GM12864 (cell line): Measurements from ENCODE around the gene CAMK2G.

Source experiments
- DNase-seq: peaks from one replicate; pipeline ENCODE4 v3.0.0-alpha.2; 2011; ENCODE audit warnings: low read depth
- H3K4me3 ChIP-seq: 2 replicates; pipeline ENCODE4 v1.5.1; 2011; ENCODE audit warnings: mild to moderate bottlenecking, low read depth, low read length, control low read depth
- TF ChIP-seq, protein P1 (sequence below): IDR thresholded peaks from 2 replicates; pipeline ENCODE4 v1.5.1; 2011; ENCODE audit warnings: low read depth, mild to moderate bottlenecking, moderate library complexity, low read length, control low read depth, inconsistent platforms; ENCODE audit errors: missing control alignments

Gene CAMK2G

DNA sequence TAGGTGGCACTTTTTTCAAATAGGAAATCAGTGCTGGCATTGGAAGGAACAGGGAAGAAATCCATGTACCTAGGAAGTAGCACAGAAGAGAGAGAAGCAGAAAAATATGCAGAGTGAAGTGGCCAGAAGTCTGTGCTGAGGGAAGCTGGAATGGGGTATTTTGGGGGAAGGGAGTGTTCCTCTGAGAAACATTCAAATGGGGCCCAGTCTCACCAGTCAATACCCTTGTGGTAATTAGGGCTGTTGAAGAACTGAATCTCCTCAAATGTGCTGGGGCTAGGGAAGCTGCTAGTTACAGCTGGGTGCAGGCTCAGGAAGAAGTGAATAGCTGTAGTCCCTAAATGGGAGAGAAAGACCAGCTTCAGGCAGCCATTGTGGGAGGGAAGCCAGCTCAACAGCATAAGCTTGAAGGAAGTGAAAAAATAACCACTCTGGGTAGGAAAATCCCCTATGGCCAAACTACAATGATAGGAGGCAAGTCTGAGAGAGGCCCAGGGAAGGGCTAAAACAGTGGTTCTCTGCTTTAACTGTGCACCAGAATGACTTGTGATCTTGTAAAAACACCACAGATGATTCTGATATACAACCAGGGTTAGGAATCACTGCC is 70.6 kb downstream of the CAMK2G start:
- H3K4me3 ChIP-seq: no peak overlapping the region
- TF ChIP-seq, protein P1, sequence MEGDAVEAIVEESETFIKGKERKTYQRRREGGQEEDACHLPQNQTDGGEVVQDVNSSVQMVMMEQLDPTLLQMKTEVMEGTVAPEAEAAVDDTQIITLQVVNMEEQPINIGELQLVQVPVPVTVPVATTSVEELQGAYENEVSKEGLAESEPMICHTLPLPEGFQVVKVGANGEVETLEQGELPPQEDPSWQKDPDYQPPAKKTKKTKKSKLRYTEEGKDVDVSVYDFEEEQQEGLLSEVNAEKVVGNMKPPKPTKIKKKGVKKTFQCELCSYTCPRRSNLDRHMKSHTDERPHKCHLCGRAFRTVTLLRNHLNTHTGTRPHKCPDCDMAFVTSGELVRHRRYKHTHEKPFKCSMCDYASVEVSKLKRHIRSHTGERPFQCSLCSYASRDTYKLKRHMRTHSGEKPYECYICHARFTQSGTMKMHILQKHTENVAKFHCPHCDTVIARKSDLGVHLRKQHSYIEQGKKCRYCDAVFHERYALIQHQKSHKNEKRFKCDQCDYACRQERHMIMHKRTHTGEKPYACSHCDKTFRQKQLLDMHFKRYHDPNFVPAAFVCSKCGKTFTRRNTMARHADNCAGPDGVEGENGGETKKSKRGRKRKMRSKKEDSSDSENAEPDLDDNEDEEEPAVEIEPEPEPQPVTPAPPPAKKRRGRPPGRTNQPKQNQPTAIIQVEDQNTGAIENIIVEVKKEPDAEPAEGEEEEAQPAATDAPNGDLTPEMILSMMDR: no peak
- peak; percentile 55 for DNase-seq

DNA sequence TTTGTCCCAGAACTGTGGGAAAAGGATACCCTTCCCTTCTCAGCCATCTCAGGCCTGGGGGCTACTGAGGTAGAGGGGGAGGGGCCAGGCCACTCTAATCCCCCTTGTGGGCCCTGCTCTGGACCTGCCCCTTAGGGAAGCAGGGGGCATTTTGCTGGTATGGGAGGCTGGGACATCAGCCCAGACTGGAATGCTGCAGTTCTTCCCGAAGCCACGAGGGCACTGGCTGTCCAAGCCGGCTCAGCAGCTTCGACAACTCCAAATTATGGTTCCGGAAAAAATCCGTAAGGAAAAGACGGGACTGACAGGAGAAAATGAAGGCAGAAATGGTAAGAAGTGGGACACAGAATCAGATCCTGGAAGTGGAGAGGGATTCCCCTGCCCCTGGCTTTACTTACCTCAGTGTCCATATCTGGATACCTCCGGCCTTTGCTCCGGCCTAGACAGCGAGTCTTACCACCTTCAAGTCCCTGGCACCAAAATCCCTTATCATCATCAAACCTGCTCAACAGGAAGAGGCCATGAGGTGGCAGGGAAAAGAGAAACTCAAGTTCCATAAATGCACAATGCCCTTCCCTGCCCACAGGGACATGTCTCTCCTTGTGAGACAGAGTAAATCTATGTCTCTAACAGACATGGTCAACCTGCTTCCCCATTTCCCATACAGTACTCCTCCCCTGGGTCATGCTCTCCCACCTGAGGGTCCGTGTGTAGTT is 71.9 kb downstream of the CAMK2G start:
- DNase-seq: no peak
- H3K4me3 ChIP-seq: no peak overlapping the region
- TF ChIP-seq, protein P1: no peak

DNA sequence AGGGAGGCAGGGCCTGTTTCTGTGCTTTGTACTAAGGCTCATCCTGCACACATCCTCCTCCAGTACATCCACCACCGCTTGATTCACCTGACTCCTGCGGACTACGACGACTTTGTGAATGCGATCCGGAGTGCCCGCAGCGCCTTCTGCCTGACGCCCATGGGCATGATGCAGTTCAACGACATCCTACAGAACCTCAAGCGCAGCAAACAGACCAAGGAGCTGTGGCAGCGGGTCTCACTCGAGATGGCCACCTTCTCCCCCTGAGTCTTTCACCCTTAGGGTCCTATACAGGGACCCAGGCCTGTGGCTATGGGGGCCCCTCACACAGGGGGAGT is 73.1 kb downstream of the CAMK2G start:
- TF ChIP-seq, protein P1: no peak
- DNase-seq: no peak
- H3K4me3 ChIP-seq: no peak overlapping the region

DNA sequence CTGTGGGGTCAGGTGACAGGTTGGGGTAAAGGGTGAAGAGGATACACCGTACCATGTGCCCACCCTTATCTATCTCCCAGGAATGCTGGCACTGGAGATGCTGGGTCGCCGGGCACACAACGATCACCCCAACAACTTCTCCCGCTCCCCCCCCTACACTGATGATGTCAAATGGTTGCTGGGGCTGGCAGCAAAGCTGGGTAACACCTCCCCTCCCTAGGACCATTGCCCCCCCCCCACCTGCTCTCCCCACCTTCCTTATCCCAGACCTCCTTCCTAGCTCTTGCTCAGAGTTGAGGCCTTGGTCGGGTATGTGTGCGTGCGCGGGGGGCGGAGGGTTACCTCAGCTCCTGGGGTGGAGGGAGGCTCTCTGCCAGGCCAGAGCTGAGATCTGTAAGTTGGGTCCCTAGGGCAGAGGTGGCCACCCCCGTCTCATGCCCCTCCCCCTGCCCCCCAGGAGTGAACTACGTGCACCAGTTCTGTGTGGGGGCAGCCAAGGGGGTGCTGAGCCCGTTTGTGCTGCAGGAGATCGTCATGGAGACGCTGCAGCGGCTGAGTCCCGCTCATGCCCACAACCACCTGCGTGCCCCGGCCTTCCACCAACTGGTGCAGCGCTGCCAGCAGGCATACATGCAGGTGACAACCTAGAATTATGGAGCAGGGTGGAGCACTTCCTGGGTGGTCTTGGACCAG is 73.6 kb downstream of the CAMK2G start:
- no peak for DNase-seq
- H3K4me3 ChIP-seq: no peak overlapping the region
- TF ChIP-seq, protein P1: no peak

DNA sequence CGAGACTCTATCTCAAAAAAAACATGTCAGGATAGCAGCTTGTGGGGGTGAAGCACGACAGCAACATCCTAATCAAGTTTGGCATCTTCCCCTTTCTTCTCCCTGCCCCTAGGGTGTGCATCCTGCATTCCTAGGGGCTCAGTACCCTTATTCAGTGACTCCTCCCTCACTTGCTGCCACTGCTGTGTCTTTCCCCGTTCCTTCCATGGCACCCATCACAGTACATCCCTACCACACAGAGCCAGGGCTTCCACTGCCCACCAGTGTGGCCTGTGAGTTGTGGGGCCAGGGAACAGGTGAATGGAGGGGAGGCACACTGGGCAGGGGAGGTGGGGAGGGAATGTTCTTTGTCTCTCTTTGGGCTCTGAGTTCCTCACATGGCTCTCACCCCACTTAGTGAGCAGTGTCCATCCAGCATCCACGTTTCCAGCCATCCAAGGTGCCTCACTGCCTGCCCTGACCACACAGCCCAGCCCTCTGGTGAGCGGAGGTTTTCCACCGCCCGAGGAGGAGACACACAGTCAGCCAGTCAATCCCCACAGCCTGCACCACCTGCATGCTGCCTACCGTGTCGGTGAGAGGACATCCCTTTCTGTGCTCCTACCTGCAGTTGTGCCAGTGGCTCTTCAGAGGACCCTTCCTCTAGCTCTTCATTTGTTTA is 74.3 kb downstream of the CAMK2G start:
- TF ChIP-seq, protein P1: no peak
- no peak overlapping the region for H3K4me3 ChIP-seq
- DNase-seq: no peak

DNA sequence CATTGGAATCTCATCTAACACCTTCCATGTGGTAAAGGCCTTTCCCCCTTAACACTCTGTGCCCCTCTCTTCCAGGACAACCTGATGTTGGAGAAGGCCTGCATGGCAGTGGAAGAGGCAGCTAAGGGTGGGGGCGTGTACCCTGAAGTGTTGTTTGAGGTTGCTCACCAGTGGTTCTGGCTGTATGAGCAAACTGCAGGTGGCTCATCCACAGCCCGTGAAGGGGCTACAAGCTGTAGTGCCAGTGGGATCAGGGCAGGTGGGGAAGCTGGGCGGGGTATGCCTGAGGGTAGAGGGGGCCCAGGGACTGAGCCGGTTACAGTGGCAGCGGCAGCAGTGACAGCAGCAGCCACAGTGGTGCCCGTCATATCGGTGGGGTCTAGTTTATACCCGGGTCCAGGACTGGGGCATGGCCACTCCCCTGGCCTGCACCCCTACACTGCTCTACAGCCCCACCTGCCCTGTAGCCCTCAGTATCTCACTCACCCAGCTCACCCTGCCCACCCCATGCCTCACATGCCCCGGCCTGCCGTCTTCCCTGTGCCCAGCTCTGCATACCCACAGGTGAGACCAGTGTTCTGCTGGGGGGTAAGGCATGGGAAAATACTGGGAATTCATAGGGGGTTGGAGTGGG is 75.3 kb downstream of the CAMK2G start:
- TF ChIP-seq, protein P1: no peak
- H3K4me3 ChIP-seq: no peak overlapping the region
- no peak for DNase-seq
